Upper lobe of right lung (tissue), 1 donor: Measurements from ENCODE around the gene SEC24C. TPM values are rescaled to one million over a fixed set of nuclear protein-coding genes. Genes with fewer than 3 reads are reported as not detected.

Experiments used
- ATAC-seq: fragments of 200-7000 bp; cut with Tn5 transposase; one replicate; pipeline ENCODE4 v1.9.1; 2020; ENCODE audit warnings: mild to moderate bottlenecking, moderate library complexity
- DNase-seq: peaks from one replicate; pipeline ENCODE4 v3.0.0-alpha.2; 2020
- H3K27ac ChIP-seq: fragments of 200-600 bp; one replicate; pipeline ENCODE4 v1.8.0; 2022
- H3K27me3 ChIP-seq: fragments of 200-600 bp; one replicate; pipeline ENCODE4 v1.8.0; 2022; ENCODE audit warnings: mild to moderate bottlenecking
- H3K36me3 ChIP-seq: fragments of 200-600 bp; one replicate; pipeline ENCODE4 v1.8.0; 2022
- H3K4me1 ChIP-seq: fragments of 200-600 bp; one replicate; pipeline ENCODE4 v1.8.0; 2022
- H3K4me3 ChIP-seq: fragments of 200-600 bp; one replicate; pipeline ENCODE4 v1.8.0; 2022; ENCODE audit warnings: mild to moderate bottlenecking
- H3K9me3 ChIP-seq: fragments of 200-600 bp; one replicate; pipeline ENCODE4 v1.8.0; 2022
- CTCF ChIP-seq: fragments of 200-600 bp; IDR thresholded peaks from one replicate; pipeline ENCODE4 v1.8.0; 2022; ENCODE audit warnings: antibody characterized with exemption
- intact Hi-C: fragments of 100-400 bp; cut with DNase I; formaldehyde crosslinking; loops from one replicate; pipeline ENCODE4 v1.11.0; 2022
- total RNA-seq: library from RNA; stranded (reverse); fragmentation: NEBNext Ultra II Directional; extraction: Animal tissue kit (Norgen Biotek cat#: 25700); gene quantifications from one replicate; pipeline ENCODE4 v1.2.1, GENCODE V29; 2021
- donor health status: DM: no; HTN: yes; CAD: no; lungs with severe emphysema.

SEC24C gene
- total RNA-seq, 1 donor from 2014 or later: 71.0 TPM

- no peak for TF ChIP-seq CTCF
- Histone ChIP-seq H3K9me3 (no peaks in the 10 kb centered on the region), H3K36me3 (peaks cover 25% of the 10 kb centered on the region), H3K27me3 (no peaks in the 10 kb centered on the region), H3K27ac (no peak overlapping the region), H3K4me3 (peak overlapping the region; percentile 91), H3K4me1 (peaks cover 17% of the 10 kb centered on the region)
- intact Hi-C loops: no loop called here
- ATAC-seq (no peak), DNase-seq (no peak)
Measured at GRCh38 chr10:73731588-73732375, 12.4 kb upstream of the SEC24C start.

- Histone ChIP-seq H3K27me3 (no peaks in the 10 kb centered on the region), H3K4me3 (no peak overlapping the region), H3K9me3 (no peaks in the 10 kb centered on the region), H3K27ac (no peak overlapping the region), H3K4me1 (peaks cover 17% of the 10 kb centered on the region), H3K36me3 (peaks cover 22% of the 10 kb centered on the region)
- intact Hi-C loops: no loop called here
- TF ChIP-seq CTCF: no peak
- DNase-seq (no peak), ATAC-seq (no peak)
Measured at GRCh38 chr10:73732426-73732825, 11.7 kb upstream of the SEC24C start.

DNA sequence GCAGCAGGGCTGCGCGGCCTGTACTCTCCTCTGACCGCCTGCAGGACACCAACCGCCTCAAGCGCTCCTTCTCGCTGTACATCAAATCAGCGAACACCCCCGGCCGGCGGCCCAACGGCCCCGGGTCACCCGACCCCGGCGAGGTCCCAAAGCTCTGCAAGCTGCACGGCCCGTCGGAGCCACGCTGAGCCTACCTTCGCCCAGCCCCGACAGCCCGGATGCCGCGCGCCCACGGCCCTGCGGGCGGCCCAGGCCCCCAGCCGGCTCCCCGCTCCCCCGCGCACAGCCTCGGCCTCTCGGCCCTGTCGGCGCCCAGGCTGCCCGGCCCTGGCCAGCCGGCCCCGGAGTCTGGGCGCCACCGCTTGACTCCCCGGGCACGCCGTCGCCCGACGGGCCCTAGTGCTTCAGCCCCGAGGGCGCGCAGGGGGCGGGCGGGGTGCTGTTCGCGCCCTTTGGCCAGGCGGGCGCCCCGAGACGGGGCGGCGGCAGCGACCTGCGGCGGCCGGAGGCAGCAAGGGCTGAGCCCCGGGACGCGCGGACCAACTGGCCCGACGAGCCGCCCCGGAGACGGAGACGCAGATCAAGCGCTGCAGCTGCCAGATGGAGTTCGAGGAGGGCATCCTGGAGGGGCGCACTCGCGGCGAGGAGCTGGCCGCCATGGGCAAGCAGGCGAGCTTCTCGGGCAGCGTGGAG lies 11.1 kb upstream of the SEC24C start:
- no peak for ATAC-seq
- intact Hi-C loops: no loop called here
- Histone ChIP-seq H3K4me3 (no peak overlapping the region), H3K4me1 (peaks cover 17% of the 10 kb centered on the region), H3K9me3 (no peaks in the 10 kb centered on the region), H3K27ac (no peak overlapping the region), H3K36me3 (peaks cover 20% of the 10 kb centered on the region), H3K27me3 (no peaks in the 10 kb centered on the region)
- no peak for TF ChIP-seq CTCF
- DNase-seq: no peak

DNA sequence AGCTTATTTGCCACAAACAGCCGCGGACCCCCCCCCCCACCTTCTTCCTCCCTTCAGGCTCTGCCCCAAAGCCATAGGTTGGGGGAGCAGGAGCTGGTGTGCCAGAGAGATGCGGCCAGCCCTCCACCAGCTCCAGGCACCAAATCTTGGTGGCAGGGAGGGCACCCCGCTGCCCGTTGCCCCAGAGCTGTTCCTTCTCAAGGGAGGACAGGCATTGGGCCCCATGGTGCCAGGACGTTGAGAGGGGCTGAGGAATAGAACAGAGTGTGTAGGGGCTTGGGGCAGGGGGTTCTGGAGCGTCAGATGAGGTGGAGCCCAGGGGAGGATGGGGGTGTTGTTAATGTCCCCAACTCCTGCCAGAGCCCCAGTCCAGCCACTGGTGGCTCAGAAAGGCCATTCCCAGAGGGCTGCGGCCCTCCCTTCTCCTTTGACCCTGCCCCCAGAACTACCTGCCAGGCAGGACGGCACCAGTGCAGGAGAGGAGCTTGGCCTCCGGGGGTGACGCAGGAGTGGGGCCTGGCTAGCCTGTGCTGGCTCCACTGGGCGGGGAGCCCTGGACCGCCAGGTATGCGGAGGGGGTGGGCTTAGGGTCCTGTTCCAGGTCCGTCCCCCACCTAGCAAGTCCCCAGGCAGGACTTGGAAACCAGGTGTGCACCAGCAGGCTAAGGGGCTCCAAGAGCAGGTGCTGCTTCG lies 10.0 kb upstream of the SEC24C start:
- intact Hi-C loops: no loop called here
- H3K36me3 ChIP-seq: peaks cover 19% of the 10 kb centered on the region

More for the DNA sequence above, 10.0 kb upstream of the SEC24C start:
- no peak for ATAC-seq
- Histone ChIP-seq H3K27me3 (no peaks in the 10 kb centered on the region), H3K4me1 (peaks cover 14% of the 10 kb centered on the region), H3K4me3 (no peak overlapping the region), H3K9me3 (no peaks in the 10 kb centered on the region), H3K27ac (no peak overlapping the region)
- DNase-seq: no peak
- TF ChIP-seq CTCF: no peak
